ENCODE data around the gene ZBTB24. TPM values are rescaled to one million over a fixed set of nuclear protein-coding genes. Genes with fewer than 3 reads are reported as not detected.

Gene ZBTB24
- total RNA-seq, 1 experiment from 2014 or later: 11.5 TPM

DNA sequence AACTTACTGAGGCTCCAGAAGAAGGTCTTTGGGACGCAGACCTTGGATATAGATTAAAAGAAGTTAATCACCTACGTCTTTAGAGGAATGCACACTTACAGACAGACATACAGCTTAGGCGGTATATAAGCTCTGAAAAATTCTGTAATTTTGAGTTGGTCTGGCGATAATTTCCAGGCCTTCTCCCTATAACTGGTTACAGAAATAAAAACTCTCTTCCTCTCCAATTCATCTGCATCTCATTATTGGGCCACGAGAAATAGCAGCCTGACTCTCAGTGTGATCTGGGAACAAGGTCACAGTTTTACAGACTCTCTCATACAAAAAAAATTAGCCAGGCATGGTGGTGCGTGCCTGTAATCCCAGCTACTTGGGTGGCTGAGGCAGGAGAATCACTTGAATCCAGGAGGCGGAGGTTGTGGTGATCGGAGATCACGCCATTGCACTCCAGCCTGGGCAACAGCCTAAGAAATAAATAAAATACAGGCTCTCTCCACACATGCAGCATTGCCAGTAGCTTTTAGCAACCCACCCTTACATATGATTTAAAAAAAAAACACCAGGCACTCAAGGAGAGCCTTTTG lies 4.7 kb downstream of the ZBTB24 start:
- Mint-ChIP-seq H3K4me3 (ENCODE audit: low read depth, unreplicated experiment) (peak overlapping the region; percentile 26), H3K36me3 (ENCODE audit: insufficient read depth, unreplicated experiment) (peaks cover 58% of the 10 kb centered on the region), H3K4me1 (ENCODE audit: low read depth, unreplicated experiment) (peaks cover 42% of the 10 kb centered on the region), H3K9me3 (ENCODE audit: low read depth, unreplicated experiment) (no peaks in the 10 kb centered on the region), H3K27ac (ENCODE audit: unreplicated experiment) (no peak overlapping the region), H3K27me3 (ENCODE audit: unreplicated experiment) (no peaks in the 10 kb centered on the region)
- no TSS peak for BruUV-seq (replicated peaks)
- CTCF ChIA-PET: interaction anchor here (1.0 kb wide), 1 partner anchor 213 kb away, joined by 3 read pairs; the partner anchor contains the start of genes AK9 and FIG4
- intact Hi-C loops (cut with micrococcal nuclease; ENCODE audit: unreplicated experiment): no loop called here
- no peak for DNase-seq
- TF ChIP-seq, protein P1, sequence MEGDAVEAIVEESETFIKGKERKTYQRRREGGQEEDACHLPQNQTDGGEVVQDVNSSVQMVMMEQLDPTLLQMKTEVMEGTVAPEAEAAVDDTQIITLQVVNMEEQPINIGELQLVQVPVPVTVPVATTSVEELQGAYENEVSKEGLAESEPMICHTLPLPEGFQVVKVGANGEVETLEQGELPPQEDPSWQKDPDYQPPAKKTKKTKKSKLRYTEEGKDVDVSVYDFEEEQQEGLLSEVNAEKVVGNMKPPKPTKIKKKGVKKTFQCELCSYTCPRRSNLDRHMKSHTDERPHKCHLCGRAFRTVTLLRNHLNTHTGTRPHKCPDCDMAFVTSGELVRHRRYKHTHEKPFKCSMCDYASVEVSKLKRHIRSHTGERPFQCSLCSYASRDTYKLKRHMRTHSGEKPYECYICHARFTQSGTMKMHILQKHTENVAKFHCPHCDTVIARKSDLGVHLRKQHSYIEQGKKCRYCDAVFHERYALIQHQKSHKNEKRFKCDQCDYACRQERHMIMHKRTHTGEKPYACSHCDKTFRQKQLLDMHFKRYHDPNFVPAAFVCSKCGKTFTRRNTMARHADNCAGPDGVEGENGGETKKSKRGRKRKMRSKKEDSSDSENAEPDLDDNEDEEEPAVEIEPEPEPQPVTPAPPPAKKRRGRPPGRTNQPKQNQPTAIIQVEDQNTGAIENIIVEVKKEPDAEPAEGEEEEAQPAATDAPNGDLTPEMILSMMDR (IDR thresholded peaks at IDR 0.05; ENCODE audit: unreplicated experiment): no peak

DNA sequence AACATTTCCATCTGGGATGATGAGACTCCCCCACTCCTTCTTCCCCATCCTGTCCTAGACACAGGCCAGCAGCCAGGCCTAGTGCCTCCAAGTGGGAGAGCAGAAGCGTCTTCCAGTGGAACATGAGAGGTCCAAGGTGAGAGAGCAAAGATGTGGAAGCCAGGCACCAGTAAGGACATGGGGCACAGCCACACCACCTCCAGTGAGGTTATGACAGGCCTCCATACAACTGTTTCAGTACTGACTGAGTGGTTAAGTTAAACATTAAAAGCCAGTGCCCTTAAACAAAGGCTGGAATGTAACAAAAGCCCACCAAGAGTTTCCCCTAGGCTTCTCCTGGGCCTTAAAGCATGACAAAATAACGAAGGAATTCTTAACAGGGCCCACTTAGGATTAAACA lies 5.3 kb downstream of the ZBTB24 start:
- CTCF ChIA-PET: no interaction called here
- Mint-ChIP-seq H3K9me3 (ENCODE audit: low read depth, unreplicated experiment) (no peaks in the 10 kb centered on the region), H3K27me3 (ENCODE audit: unreplicated experiment) (no peaks in the 10 kb centered on the region), H3K4me1 (ENCODE audit: low read depth, unreplicated experiment) (peaks cover 42% of the 10 kb centered on the region), H3K27ac (ENCODE audit: unreplicated experiment) (no peak overlapping the region), H3K36me3 (ENCODE audit: insufficient read depth, unreplicated experiment) (peaks cover 62% of the 10 kb centered on the region), H3K4me3 (ENCODE audit: low read depth, unreplicated experiment) (peak overlapping the region; percentile 26)
- TF ChIP-seq, protein P1 (IDR thresholded peaks at IDR 0.05; ENCODE audit: unreplicated experiment): no peak
- intact Hi-C loops (cut with micrococcal nuclease; ENCODE audit: unreplicated experiment): no loop called here
- no peak for DNase-seq
- BruUV-seq (replicated peaks): no TSS peak

DNA sequence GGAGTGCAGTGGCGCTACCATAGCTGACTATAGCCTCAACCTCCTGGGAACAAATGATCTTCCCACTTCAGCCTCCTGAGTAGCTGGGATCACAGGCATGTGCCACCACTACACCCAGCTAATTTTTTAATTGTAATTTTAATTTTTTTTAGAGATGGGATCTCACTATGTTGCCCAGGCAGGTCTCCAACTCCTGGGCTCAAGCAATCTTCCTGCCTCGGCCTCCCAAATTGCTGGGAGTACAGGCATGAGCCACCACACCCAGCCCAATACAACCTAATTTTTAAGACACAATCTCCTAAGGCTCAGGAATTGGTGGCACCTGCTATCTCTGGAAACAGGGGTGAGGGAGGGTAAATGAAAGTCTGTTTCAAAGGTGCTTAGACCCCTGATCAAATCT lies 5.8 kb downstream of the ZBTB24 start:
- H3K27ac Mint-ChIP-seq (ENCODE audit: unreplicated experiment): no peak overlapping the region
- CTCF ChIA-PET: no interaction called here
- H3K4me3 Mint-ChIP-seq (ENCODE audit: low read depth, unreplicated experiment): peak overlapping the region; percentile 26

DNA sequence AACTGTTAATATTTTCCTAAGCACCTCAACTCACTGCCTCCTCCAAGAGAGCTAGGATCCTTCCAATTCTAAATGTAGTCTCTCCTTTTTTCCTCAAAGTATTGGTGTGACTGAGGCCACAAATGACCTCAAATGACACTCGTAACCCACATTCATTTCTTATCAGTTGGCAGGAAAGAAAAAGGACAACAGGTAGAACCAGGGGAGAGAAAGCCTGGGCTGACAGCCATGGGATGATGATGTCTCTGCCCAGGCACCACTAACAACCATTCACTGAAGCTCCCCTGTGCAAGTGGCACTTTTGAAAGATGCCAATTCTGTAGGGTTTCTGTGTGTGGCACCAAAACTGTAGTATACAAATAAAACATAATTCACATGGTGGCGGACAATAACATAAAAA lies 7.4 kb downstream of the ZBTB24 start:
- Mint-ChIP-seq H3K27ac (ENCODE audit: unreplicated experiment) (no peak overlapping the region), H3K4me3 (ENCODE audit: low read depth, unreplicated experiment) (no peak overlapping the region), H3K36me3 (ENCODE audit: insufficient read depth, unreplicated experiment) (peaks cover 55% of the 10 kb centered on the region), H3K9me3 (ENCODE audit: low read depth, unreplicated experiment) (no peaks in the 10 kb centered on the region), H3K27me3 (ENCODE audit: unreplicated experiment) (no peaks in the 10 kb centered on the region), H3K4me1 (ENCODE audit: low read depth, unreplicated experiment) (peaks cover 27% of the 10 kb centered on the region)
- CTCF ChIA-PET: no interaction called here
- intact Hi-C loops (cut with micrococcal nuclease; ENCODE audit: unreplicated experiment): no loop called here
- DNase-seq: no peak
- no TSS peak for BruUV-seq (replicated peaks)
- TF ChIP-seq, protein P1 (IDR thresholded peaks at IDR 0.05; ENCODE audit: unreplicated experiment): no peak

More for the DNA sequence above, 5.8 kb downstream of the ZBTB24 start:
- no peaks in the 10 kb centered on the region for H3K27me3 Mint-ChIP-seq (ENCODE audit: unreplicated experiment)
- TF ChIP-seq, protein P1 (IDR thresholded peaks at IDR 0.05; ENCODE audit: unreplicated experiment): no peak
- H3K36me3 Mint-ChIP-seq (ENCODE audit: insufficient read depth, unreplicated experiment): peaks cover 59% of the 10 kb centered on the region
- no peaks in the 10 kb centered on the region for H3K9me3 Mint-ChIP-seq (ENCODE audit: low read depth, unreplicated experiment)
- H3K4me1 Mint-ChIP-seq (ENCODE audit: low read depth, unreplicated experiment): peaks cover 42% of the 10 kb centered on the region
- BruUV-seq (replicated peaks): no TSS peak
- no peak for DNase-seq
- intact Hi-C loops (cut with micrococcal nuclease; ENCODE audit: unreplicated experiment): no loop called here

Data from Calu3 (cell line).